GM12801 (cell line): ENCODE data around the gene SBNO2.

ENCODE experiments used
- CTCF ChIP-seq: IDR thresholded peaks from one replicate; pipeline ENCODE4 v1.5.1; 2011; ENCODE audit warnings: control low read depth; ENCODE audit not compliant: insufficient read length; ENCODE audit errors: extremely low read depth

SBNO2 gene

GRCh38 chr19:1085676-1086442 is 88.2 kb downstream of the SBNO2 start:
- TF ChIP-seq CTCF = no peak

- TF ChIP-seq CTCF = no peak
Measured at GRCh38 chr19:1085053-1085658, 88.9 kb downstream of the SBNO2 start.

- TF ChIP-seq CTCF = no peak
Measured at GRCh38 chr19:1084024-1084868, 89.8 kb downstream of the SBNO2 start.

- TF ChIP-seq CTCF = no peak
Measured at GRCh38 chr19:1082928-1083816, 90.9 kb downstream of the SBNO2 start.

- TF ChIP-seq CTCF = no peak
Measured at GRCh38 chr19:1082165-1082927, 91.7 kb downstream of the SBNO2 start.

- no peak for TF ChIP-seq CTCF
Measured at GRCh38 chr19:1081301-1082164, 92.5 kb downstream of the SBNO2 start.
